HG03139 (cell line): ENCODE results near the gene AK1.

Experiments
- ATAC-seq: cut with Tn5 transposase; IDR thresholded peaks from one replicate; pipeline ENCODE4 v1.9.1; 2021; ENCODE audit not compliant: unreplicated experiment

Gene AK1, protein sequence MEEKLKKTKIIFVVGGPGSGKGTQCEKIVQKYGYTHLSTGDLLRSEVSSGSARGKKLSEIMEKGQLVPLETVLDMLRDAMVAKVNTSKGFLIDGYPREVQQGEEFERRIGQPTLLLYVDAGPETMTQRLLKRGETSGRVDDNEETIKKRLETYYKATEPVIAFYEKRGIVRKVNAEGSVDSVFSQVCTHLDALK

DNA sequence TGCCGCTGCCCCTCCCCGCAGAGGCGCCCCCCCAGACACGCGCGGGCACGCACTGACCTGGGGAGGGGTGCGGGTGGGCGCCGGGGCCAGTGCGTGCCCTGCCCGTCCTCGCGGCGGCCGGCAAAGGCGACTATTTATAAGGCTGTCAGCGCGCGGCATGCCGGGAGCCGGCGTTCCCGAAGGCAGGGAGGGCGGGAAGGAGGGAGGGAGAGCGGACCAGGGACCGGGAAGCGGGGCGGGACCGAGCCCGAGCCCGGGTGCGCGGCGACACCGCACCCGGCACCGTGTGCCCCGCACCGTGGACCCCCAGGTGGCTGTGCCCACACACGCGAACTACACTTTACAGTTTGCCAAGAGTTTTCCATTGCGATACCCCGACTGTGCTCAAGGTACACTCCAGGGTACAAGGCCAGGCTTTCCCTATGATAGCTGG lies at the start of gene AK1:
TSS of gene AK1 (minus strand) at position 110 of the 433 bp plus-strand sequence. CDS start 3,058 bp downstream, outside the sequence.
- no peak for ATAC-seq

DNA sequence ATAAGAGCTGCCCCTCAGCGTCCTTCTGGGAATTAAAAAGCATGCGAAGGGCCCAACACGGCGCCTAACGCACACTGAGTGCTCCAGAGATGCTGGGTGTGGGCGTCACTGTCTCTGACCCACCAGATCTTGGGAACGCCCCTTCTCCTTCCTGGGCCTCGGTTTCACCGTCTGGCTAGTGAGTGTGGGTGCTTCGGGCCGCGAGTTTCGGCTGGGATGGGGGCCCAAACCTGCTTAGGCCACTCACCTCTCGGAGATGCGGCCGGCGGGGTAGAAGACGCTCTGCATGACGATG lies 49.4 kb upstream of the AK1 start:
- no peak for ATAC-seq

DNA sequence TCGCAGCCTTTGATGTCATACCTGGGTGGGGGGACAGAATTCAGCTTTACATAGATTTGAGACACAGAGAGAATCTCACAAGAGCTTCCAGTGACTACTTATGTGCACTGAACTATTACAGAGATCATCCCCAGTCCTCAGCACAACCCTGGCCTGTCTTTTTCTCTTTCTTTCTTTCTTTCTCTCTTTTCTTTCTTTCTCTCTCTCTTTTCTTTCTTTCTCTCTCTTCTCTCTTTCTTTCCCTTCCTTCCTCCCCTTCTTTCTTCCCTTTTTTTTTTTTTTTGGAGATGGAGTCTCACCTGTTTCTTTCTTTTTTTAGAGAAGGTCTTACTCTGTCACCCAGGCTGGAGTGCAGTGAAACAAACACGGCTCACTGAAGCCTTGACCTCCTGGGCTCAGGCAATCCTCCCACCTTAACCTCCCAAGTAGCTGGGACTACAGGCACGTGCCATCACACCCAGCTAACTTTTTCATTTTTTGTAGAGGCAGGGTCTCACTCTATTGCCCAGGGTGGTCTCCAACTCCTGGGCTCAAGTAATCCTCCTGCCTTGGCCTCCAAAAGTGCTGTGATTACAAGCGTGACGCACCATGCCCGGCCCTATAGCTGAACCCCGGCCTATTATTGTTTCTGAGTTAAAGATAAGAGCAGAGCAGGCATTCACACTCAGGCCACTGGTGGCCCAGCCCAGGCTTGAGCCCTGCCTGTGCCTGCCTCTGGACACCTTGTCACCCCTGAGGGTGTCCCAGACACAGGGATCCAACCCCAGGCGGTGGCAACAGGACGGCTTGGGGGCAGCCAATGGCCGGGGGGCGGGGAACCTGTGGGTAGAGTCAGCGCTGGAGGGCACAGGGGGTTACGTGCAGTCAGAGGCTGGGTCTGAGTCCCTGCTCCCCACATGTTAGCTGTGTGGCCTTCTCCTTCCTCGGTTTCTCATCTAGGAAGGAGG lies 48.8 kb upstream of the AK1 start:
- ATAC-seq, result no peak

DNA sequence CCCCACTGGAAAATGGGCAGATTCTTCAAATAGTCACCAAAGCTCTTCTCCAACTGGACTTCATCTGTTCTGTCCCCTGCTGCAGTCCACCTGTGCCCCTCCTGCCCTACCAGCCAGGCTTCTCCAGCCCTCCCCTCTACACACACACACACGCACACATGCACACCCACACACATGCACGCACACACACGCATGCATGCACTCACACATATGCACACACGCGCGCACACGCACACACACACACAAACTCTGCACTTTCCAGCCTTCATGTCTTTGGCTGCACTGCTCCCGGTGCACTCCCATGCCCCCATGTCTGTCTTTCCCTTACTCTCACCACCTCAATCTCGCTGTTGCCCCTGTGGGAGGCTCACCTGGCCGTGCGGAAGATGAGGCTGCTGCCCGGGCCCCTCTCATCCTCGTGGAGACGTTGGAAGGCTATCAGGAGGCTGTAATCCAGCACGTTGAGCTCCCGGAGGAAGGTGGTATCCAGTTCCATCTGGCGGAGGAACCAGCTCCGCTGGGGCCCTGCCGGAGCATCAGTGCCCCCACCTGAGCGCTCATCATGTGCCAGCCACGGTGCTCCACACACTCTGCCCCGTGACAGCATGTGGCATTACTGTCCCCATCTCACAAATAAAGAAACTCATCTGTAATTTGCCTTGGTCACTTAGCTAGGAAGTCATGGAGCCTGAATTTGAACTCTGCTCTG lies 47.4 kb upstream of the AK1 start:
- no peak for ATAC-seq

DNA sequence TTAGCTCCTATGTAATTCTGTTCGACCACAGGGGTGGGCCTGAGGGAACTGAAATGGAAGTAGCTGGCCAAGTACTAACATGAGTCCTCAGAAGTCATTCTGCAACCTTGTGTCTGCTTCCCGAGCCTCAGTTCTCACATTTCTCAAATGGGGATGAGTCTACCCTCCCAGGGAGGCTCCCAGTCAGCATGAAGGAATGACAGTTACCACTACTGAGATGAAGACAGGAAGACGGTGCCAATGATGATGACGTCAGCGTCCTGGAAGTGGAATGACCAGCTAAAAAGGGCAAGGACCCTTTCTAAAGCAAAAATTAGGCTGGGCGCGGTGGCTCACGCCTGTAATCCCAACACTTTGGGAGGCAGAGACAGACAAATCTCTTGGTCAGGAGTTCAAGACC lies 46.3 kb upstream of the AK1 start:
- ATAC-seq, result no peak

DNA sequence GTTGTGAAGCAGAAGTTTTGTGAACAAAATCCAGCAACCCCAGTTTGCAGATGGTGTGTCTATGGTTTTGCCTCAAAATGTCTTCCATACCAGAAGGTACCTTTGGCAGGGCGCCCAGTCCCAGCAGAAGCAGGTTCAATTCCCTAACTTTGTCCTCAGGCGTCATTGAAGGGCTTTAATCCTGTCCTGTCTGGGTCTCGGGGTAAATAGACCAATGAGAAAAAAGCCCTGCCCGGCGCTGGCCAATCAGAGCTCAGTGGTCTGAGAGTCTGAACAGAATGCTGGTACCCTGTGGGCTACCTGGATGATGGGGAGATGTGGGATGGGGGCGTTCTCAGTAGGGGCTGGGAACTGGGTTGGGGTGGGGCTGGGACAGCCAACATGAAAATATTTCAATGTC lies 45.6 kb upstream of the AK1 start:
- no peak for ATAC-seq

DNA sequence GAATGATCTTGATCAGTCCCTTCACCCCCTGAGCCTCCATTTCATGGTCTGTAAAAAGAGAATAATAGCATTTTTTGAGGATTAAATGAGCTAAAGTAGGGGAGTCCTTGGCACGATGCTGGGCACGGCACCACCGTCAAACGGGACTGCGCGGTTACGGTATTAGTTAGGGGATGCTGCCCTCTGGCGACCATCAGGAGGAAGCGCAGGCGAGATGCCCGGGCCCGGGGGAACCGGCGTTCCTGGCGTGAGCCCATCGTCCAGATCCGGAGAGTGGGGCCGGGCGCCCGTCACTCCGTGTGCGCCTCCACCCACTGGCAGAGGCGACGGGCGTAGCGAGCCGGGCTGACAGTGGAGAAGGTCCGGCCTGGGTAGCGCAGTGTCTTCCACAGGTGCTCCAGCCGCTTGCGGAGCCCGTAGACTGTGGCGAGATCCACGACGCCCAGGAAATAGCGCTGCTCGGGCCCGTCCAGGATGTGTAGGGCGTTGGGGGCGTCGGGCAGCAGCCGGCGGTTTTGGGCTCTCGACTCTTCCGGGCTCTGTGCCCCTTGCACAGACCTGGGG lies 44.2 kb upstream of the AK1 start:
- no peak for ATAC-seq

DNA sequence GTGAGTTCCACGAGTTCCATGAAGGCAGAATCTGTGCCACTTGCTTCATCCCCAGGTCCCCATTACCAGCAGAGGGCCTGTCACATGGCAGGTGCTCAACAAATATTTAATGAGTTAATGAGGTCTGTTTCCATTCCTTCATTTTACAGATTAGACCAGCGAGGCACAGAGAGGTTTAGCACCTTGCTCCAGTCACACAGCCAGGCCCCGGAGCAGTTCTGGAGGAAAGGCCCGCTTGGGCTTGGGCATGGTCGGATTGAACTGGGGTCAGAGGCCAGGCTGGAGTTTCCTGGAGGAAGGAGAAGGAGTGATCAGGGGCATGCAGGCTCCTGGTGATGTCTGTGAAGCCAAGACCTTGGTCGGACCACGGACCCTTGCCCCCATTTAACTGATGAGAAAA lies 43.3 kb upstream of the AK1 start:
- ATAC-seq, result no peak

DNA sequence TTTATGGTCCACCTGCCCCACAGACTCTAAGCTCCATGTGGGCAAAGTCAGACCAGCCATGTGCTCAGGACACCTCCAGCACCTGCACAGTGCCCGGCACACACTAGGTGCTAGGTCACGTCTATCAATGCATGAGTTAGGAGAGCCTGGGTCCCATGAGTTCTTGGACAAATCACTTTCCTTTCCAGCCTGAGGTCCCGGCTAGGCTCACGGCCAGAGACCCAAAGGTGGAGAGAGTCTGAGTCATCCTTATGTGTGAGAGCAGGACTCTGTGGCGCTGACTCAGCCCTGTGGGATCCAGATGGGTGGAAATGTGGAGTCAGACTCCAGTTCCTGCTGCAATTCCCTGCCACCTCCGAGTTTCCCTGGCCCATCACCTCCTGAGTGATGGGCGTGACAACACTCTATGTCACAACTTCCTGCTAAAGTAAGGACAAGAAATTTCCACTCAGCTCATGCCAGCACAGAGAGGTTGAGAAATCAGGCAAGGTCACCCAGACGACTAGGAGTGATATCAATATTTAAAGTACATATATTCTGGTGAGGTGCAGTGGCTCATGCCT lies 41.9 kb upstream of the AK1 start:
- ATAC-seq, result no peak

DNA sequence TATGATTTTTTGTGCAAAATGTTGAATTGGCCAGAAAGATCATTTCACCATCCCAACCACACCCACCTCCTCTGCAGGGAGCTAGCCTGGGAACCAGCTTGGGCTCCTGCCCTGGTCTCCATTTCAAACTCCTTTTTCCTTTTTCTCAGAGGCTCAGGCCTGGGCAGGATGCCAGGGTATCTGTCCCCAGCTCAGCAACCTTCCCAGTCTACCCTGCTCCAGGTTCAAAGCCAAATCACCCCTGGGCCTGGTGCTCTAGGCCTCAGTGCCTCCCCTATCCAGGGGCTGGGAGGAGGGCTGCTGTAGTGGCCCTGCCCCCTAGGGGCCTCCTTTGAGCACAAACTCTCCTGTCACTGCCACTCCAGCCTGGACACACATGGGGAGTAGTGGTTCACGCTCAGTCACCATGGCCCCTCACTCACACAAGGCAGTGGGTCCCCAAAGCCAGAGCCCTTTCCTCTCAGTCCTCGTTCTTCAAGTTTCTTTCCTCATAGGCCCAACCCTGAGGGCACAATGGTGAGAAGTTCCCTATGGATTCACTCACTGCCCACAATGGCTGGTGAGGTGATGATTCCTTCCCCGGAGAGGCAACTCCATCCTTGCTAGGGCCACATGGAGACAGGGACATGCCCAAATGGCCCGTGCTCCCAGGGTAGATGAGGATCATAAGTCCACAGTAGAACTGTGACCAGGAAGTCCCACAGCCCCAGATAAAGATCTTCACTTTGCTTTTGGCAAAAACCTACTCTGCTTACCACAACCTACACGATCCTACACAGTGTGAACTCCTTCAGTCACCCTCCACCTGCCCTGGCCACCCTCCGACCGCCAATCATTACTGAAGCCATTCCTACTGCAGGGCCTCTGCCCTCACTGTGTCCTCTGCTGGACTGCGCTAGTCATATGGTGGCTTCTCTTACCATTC lies 41.0 kb upstream of the AK1 start:
- no peak for ATAC-seq

DNA sequence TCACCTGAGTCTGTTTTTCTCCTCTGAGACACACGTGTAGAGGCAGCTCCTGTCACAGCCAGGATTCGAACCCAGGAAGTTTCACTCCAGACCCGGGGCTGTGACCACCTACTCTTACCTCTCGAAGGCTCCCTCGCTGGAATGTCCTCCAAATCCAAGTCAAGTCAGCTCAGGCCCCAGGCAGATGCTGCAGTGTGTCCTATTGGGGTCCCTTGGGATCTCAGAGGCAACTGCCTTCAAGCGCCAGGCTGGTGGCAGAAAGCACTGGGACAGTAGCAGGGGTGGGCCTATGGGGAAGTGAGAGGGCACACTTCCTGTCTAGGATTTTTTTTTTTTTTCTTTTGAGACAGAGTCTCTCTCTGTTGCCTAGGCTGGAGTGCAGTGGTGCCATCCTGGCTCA lies 40.1 kb upstream of the AK1 start:
- no peak for ATAC-seq

DNA sequence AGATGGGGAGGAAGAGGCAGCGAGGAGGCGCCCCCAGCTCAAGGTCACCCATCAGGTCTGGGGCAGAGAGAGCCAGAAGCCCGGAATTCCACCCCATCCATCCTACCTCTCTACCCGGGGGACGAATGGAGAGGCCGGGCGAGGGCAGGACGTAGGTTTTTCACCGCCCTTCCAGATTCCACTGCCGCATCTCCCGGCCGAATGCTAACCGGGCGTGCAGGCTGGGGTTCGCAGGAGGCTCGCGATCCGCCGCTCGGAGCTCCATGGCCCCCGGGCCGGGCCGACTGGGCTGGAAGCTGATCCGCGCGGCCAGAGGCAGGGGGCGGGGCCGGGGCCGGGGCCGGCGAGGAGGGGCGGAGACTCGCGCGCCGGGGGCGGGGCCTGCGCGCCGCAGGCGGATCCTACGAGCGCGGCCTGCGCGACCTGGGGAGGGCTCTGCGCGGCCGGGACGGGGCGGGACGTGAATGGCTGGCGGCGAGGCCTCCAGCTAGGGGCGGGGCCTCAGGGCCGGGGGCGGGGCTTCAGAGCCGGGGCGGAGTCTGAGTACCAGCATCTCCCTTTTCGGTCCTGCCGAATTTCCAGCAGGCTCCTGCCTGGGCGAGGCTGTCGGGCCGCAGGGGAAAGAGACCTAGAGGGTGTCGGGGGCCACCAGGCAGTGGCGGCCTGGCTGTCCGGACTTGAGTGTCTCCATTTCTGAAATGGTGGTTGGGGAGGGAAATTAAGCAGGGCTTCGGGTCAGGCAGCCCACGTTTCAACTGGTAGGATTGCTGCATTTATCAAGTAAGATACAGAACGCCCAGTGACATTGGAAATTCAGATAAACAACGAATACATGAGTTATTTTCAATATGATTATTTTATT lies 39.5 kb upstream of the AK1 start, which contains the start of gene ST6GALNAC4:
TSS of gene ST6GALNAC4 (minus strand) at position 322 of the 862 bp plus-strand sequence. CDS start 622 bp downstream, outside the sequence.
- peak; percentile 64 for ATAC-seq

DNA sequence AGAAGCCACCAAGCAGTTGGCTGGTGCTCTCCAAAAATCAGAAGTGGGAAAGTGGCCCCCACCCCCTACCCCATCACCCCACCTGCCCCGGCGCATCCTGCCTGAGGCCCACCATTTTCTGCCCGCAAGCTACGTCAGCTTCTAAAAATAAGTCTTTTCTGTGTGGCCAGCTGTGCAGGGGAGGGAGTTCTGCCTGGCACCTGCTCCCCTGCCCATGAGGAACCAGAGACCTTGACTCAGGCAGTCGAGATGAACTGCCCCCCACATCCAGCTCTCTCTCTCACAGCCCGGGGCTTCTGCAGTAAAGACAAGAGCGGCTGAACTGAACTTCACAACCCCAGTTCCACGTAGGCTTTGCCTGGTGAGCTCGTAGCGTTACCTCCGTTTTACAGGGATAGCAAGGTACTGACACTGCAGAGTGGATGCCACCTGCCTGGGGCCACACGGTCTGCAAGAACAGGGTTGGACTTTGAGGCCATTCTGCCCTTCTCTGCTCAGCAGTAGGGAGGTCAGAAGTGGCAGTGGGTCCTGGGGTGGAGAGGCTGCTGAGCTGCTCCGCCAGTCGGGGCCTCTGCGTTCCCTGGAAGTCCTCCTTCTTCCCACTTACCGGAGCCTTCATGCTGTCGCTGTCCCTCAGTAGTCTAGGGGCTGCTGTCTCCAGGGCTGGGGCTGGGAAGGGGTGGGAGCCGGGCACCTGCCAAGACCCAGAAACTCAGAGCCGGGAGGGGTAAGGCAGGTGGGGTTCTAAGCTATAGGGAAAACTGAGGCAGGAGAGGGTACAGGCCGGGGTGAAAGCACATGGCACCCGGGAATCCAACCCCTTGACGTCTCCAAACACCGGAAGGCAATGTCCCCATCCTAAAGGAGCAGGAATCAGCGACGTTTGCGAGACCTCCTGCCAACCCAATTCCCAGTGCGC lies 38.6 kb upstream of the AK1 start:
- no peak for ATAC-seq

DNA sequence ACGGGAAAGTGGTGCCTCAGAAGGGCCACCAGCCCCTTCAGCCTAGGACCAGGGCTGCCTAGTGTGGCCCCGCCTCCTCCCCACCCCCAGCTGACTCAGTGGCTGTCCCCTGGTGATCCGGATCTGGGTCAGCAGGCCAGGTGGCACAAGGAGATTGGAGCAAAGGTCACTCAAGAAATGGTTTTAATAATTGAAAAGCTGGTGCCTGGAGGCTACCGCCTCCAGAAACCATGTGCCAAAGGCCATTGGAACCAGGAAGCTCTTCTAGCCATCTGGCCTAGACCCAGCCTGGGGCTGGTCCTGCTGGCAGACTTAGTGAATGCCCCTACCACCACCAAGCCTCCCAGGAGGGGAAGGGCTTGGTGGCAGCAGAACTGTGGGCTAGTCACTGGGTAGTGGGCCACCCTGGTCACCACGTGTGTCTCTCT lies 37.9 kb upstream of the AK1 start:
- no peak for ATAC-seq

DNA sequence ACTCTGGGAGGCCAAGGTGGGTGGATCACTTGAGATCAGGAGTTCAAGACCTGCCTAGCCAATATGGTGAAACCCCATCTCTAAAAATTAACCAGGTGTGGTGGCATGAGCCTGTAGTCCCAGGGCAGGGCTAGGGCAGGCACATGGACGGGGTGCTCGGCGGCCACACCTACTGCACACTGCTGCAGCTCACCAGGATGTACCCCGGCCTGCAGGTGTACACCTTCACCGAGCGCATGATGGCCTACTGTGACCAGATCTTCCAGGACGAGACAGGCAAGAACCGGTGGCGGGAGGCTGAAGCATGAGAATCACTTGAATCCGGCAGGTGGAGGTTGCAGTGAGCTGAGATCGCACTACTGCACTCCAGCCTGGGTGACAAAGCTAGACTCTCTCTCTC lies 36.2 kb upstream of the AK1 start:
- ATAC-seq, result no peak

DNA sequence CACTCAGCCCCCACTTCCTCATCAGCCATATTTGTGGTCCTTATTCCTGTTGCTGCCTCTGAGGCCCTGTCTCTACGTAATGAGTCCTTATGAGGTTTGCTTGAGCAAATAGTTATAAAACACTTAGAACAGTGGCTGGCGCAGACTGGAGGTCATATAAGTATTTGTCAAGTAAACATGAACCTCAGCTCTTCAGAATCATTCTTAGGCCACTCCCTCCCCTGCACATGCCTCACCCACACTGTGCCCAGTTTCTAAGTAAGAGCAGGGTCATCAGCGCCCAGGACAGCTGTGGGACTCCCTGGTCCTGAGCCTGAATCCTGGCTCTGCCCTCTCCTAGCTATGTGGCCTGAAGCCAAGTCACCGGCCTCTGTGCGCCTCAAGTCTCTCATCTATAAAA lies 35.4 kb upstream of the AK1 start:
- ATAC-seq, result no peak

DNA sequence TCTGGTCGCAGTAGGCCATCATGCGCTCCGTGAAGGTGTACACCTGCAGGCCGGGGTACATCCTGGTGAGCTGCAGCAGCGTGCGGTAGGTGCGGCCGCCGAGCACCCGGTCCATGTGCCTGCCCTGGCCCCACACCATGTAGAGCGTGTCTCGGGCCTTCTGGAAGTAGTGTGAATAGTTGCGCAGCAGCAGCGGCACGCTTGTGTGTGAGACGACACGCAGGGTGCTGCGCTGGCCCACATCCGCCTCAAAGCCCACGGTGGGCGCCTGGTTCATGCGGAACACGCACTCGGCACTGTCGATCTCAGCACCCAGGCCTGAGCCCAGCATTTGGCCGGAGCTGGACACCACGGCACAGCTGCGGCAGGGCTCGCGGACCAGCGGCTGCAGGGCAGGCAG lies 34.8 kb upstream of the AK1 start:
- ATAC-seq, result no peak

DNA sequence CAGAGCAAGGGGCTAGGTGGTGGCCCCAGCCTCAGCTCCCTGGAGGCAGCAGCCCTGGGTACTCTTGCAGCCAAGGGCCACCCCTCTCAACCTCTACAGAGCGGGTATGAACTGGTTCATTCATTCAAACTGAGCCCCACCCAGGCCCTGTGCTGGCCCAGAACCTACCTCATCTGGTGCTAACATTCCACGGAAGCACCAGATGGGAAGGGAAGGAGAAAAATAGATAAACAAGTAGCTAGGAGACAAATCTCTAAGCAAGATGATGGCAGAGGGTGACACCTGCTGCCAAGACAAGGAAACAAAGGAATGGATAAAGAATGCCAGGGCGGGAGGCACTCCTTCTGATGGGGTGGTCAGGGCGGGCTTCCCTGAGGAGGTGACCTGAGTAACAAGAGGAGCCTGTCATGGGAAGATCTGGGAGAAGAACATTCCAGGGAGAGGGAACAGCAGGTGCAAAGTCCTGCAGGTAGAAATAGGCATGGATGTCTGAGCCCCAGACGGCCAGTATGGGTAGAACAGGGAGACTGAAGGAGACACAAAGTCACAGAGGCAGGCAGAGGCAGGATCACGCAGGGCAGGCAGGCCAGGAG lies 33.2 kb upstream of the AK1 start:
- ATAC-seq, result no peak
